Natural killer cell (primary cell): Measurements from ENCODE around the gene ZNF281. TPM values are rescaled to one million over a fixed set of nuclear protein-coding genes. Genes with fewer than 3 reads are reported as not detected.
"Not testable (repeated sequence)": the region's sequence is repeated elsewhere in the genome, so short reads cannot be mapped to it uniquely, and the experiment has no call there.

Experiments
- ATAC-seq, 3 donors: fragments of 150-1000 bp in 2 of 3; fragments of 200-7000 bp in 1 of 3; cut with Tn5 transposase; 1 replicate in 1 of 3; 2 replicates in 2 of 3; pipeline ENCODE4 v1.10.0; 2021; ENCODE audit warnings: mild to moderate bottlenecking in 2 of 3, moderate library complexity in 2 of 3
- DNase-seq, 2 donors: peaks; one replicate each; pipeline versions ENCODE4 v3.0.0 to v3.0.0-alpha.2; 2013 to 2021; ENCODE audit warnings: mixed read lengths in 1 of 2
- H3K27ac ChIP-seq: one replicate; pipeline ENCODE4 v1.5.1; 2013; ENCODE audit warnings: mild to moderate bottlenecking, low read length
- H3K27me3 ChIP-seq: one replicate; pipeline ENCODE4 v1.6.1; 2013; ENCODE audit warnings: low read length; ENCODE audit not compliant: control insufficient read depth, insufficient read depth
- H3K36me3 ChIP-seq: one replicate; pipeline ENCODE4 v1.6.1; 2013; ENCODE audit warnings: low read length; ENCODE audit not compliant: control insufficient read depth, insufficient read depth
- H3K4me1 ChIP-seq: one replicate; pipeline ENCODE4 v1.6.1; 2013; ENCODE audit warnings: low read length; ENCODE audit not compliant: control insufficient read depth, insufficient read depth
- H3K4me3 ChIP-seq: one replicate; pipeline ENCODE4 v1.5.1; 2013; ENCODE audit warnings: low read length
- H3K9me3 ChIP-seq: one replicate; pipeline ENCODE4 v1.6.1; 2013; ENCODE audit warnings: low read length; ENCODE audit not compliant: control insufficient read depth, insufficient read depth
- H3K27ac Mint-ChIP-seq, 2 donors: one replicate each; pipeline ENCODE4 v1.8.0; 2022; ENCODE audit warnings: mild to moderate bottlenecking in 2 of 2, mixed read lengths in 2 of 2, moderate library complexity in 1 of 2
- H3K27me3 Mint-ChIP-seq, 2 donors: one replicate each; pipeline ENCODE4 v1.8.0; 2022; ENCODE audit warnings: low read depth in 2 of 2, mixed read lengths in 2 of 2
- H3K36me3 Mint-ChIP-seq: one replicate; pipeline ENCODE4 v1.8.0; 2022; ENCODE audit warnings: mixed read lengths
- H3K4me1 Mint-ChIP-seq, 2 donors: one replicate each; pipeline ENCODE4 v1.8.0; 2022; ENCODE audit warnings: mixed read lengths in 2 of 2
- H3K4me3 Mint-ChIP-seq: one replicate; pipeline ENCODE4 v1.8.0; 2022; ENCODE audit warnings: mild to moderate bottlenecking, moderate library complexity, mixed read lengths
- H3K9me3 Mint-ChIP-seq, 2 donors: one replicate each; pipeline ENCODE4 v1.8.0; 2022; ENCODE audit warnings: mixed read lengths in 2 of 2
- WGBS: methylation state at CpG from one replicate; pipeline ENCODE4 v1.1.7; 2013; ENCODE audit warnings: missing lambda C conversion rate; ENCODE audit not compliant: insufficient coverage; 5-methylcytosine and 5-hydroxymethylcytosine counted together
- intact Hi-C: fragments of 100-400 bp; cut with micrococcal nuclease; formaldehyde crosslinking; loops from one replicate; pipeline ENCODE4 v1.14.2; 2022
- total RNA-seq, 4 donors: library from RNA; stranded (reverse); fragments of 120-200 nt in 1 of 4; gene quantifications; one replicate each; pipeline versions ENCODE4 v1.2.3 to v1.2.4, GENCODE V29; 2013 to 2022
- TF ChIP-seq, protein P1 (sequence below): fragments of 200-600 bp; IDR thresholded peaks from one replicate; pipeline ENCODE4 v1.8.0; 2022; ENCODE audit warnings: antibody characterized with exemption

The ZNF281 gene
- total RNA-seq, 3 donors from 2014 or later (not counting 1 experiment from before 2014, with no cell fraction given), result 25.6 to 35.4 (median 33.8) TPM

- intact Hi-C loops, result no loop called here
- ATAC-seq (peak in 1 of 3 donors; percentile 44), DNase-seq (no peak)
- peaks cover 12 to 13% of the 10 kb centered on the region in 2 donors for H3K4me1 Mint-ChIP-seq
- no peaks in the 10 kb centered on the region for H3K9me3 ChIP-seq
- no peak overlapping the region for H3K4me3 Mint-ChIP-seq
- no peaks in the 10 kb centered on the region for H3K27me3 ChIP-seq
- H3K4me1 ChIP-seq, result no peaks in the 10 kb centered on the region
- no peaks in the 10 kb centered on the region for H3K36me3 ChIP-seq
- H3K4me3 ChIP-seq, result no peak overlapping the region
- no peak overlapping the region for H3K27ac ChIP-seq
- TF ChIP-seq, protein P1, sequence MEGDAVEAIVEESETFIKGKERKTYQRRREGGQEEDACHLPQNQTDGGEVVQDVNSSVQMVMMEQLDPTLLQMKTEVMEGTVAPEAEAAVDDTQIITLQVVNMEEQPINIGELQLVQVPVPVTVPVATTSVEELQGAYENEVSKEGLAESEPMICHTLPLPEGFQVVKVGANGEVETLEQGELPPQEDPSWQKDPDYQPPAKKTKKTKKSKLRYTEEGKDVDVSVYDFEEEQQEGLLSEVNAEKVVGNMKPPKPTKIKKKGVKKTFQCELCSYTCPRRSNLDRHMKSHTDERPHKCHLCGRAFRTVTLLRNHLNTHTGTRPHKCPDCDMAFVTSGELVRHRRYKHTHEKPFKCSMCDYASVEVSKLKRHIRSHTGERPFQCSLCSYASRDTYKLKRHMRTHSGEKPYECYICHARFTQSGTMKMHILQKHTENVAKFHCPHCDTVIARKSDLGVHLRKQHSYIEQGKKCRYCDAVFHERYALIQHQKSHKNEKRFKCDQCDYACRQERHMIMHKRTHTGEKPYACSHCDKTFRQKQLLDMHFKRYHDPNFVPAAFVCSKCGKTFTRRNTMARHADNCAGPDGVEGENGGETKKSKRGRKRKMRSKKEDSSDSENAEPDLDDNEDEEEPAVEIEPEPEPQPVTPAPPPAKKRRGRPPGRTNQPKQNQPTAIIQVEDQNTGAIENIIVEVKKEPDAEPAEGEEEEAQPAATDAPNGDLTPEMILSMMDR, result no peak
- H3K36me3 Mint-ChIP-seq, result no peaks in the 10 kb centered on the region
- 87% methylated on average over 2 of the region's 3 CpGs for WGBS
- H3K9me3 Mint-ChIP-seq, result no peaks in the 10 kb centered on the region
- no peak overlapping the region for H3K27ac Mint-ChIP-seq
- H3K27me3 Mint-ChIP-seq, result peaks cover 0 to 7% of the 10 kb centered on the region in 2 donors
These were observed 50.1 kb downstream of the ZNF281 start for GRCh38 chr1:200359610-200360163.

DNA sequence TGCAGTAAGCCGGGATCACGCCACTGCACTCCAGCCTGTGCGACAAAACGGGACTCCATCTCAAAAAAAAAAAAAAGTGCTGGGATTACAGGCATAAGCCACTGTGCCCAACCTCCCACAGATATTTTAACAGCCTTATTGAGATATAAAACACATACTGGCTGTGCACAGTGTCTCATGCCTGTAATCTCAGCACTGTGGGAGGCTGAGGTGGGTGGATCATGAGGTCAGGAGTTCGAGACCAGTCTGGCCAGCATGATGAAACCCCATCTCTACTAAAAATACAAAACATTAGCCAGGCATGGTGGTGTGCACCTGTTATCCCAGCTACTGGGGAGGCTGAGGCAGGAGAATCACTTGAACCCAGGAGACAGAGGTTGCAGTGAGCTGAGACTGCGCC is 51.9 kb downstream of the ZNF281 start:
- H3K27ac Mint-ChIP-seq, H3K36me3 Mint-ChIP-seq, ATAC-seq, DNase-seq, H3K4me1 ChIP-seq, H3K9me3 ChIP-seq, H3K4me3 ChIP-seq, H3K9me3 Mint-ChIP-seq, H3K27ac ChIP-seq, H3K4me3 Mint-ChIP-seq, H3K27me3 ChIP-seq, intact Hi-C loops, H3K27me3 Mint-ChIP-seq, H3K36me3 ChIP-seq: not testable (repeated sequence)
- WGBS, result 87% methylated on average over 5 of the region's 6 CpGs
- H3K4me1 Mint-ChIP-seq, result peaks cover 24 to 26% of the 10 kb centered on the region in 2 donors

DNA sequence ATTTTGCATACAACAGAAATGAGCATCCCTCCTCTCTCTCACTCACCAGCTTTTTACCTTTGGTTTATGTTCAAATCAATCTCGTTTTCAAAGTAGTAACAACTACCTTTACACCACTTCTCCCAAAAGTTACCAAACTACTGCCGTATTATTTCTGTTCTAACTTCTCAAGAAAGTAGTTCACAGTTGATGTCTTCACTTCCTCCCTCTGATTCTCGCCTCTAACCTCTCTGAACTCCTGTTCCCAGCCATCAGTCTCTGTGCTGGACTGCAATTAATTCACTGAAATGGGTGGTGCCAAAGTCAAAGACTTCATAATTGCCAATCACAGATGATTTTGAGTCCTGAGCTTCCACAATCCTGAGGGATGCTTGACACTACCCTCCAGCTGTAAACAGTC is 54.0 kb downstream of the ZNF281 start:
- TF ChIP-seq, protein P1, result no peak
- no peaks in the 10 kb centered on the region for H3K27me3 Mint-ChIP-seq
- H3K27ac Mint-ChIP-seq, result peak overlapping the region; percentile 30 to 70
- intact Hi-C loops, result no loop called here
- peaks cover 39 to 40% of the 10 kb centered on the region in 2 donors for H3K4me1 Mint-ChIP-seq
- Histone ChIP-seq H3K4me3 (no peak overlapping the region), H3K27me3 (no peaks in the 10 kb centered on the region), H3K9me3 (no peaks in the 10 kb centered on the region), H3K27ac (peak overlapping the region; percentile 9), H3K4me1 (peaks cover 6% of the 10 kb centered on the region), H3K36me3 (no peaks in the 10 kb centered on the region)
- DNase-seq (no peak), ATAC-seq (peak; percentile 37 to 74 (median 64))
- peak overlapping the region; percentile 56 for H3K4me3 Mint-ChIP-seq
- WGBS, result 34% methylated on average over 3 of the region's 3 CpGs
- H3K36me3 Mint-ChIP-seq, result no peaks in the 10 kb centered on the region
- H3K9me3 Mint-ChIP-seq, result no peaks in the 10 kb centered on the region

Other genes starting within 250 kb of the ZNF281 start
- under 1 TPM; 0.40 to 0.48 (median 0.40) TPM for gene KIF14, start 210.7 kb upstream of the ZNF281 start, total RNA-seq